Esophagus muscularis mucosa (tissue), 4 donors: ENCODE measurements around the gene CYP4F22.

Source experiments
- EP300 ChIP-seq: sonication (generic); formaldehyde crosslinking; IDR thresholded peaks from one replicate; pipeline ENCODE4 v1.6.1; 2017; ENCODE audit warnings: antibody characterized with exemption
- POLR2A ChIP-seq: fragments of 450-650 bp; IDR thresholded peaks from one replicate; pipeline ENCODE4 v1.6.1; 2017; ENCODE audit warnings: antibody characterized with exemption, moderate library complexity, mild to moderate bottlenecking, low read depth
- POLR2AphosphoS5 ChIP-seq, 2 donors: sonication (generic); formaldehyde crosslinking; IDR thresholded peaks; one replicate each; pipeline ENCODE4 v1.6.1; 2017; ENCODE audit warnings: antibody characterized with exemption in 2 of 2
- TF ChIP-seq, protein P1 (sequence below), 3 experiments: fragments of 200-600 bp in 2 of 3; fragments of 450-650 bp in 1 of 3; sonication (generic) in 2 of 3; IDR thresholded peaks; one replicate each; pipeline ENCODE4 v1.5.1; 2017 to 2019; ENCODE audit warnings: antibody characterized with exemption in 3 of 3, mild to moderate bottlenecking in 2 of 3, moderate library complexity in 1 of 3

DNA sequence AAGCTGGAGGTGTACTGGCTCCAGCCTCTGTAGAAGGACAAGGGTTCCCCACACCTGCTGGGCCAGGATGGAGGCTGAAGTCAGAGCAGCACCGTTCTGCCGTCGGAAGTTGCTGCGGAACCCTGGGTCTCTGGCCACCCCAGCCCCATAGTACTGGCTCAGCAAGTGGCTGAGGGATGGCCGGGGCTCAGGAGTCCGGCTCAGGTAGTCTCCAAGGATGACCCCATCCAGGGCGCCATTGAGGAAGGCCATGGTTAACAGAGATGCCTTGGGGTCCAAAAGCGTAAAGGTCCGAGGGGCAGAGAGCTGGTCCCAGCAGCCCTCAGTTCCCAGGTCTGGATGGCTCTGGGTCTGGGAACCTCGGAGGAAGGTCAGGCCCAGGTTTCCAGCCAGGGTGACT, 32.7 kb upstream of the CYP4F22 start:
- TF ChIP-seq, protein P1, sequence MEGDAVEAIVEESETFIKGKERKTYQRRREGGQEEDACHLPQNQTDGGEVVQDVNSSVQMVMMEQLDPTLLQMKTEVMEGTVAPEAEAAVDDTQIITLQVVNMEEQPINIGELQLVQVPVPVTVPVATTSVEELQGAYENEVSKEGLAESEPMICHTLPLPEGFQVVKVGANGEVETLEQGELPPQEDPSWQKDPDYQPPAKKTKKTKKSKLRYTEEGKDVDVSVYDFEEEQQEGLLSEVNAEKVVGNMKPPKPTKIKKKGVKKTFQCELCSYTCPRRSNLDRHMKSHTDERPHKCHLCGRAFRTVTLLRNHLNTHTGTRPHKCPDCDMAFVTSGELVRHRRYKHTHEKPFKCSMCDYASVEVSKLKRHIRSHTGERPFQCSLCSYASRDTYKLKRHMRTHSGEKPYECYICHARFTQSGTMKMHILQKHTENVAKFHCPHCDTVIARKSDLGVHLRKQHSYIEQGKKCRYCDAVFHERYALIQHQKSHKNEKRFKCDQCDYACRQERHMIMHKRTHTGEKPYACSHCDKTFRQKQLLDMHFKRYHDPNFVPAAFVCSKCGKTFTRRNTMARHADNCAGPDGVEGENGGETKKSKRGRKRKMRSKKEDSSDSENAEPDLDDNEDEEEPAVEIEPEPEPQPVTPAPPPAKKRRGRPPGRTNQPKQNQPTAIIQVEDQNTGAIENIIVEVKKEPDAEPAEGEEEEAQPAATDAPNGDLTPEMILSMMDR (IDR thresholded peaks at IDR 0.05): no peak
- TF ChIP-seq EP300 (no peak), POLR2A (no peak), POLR2AphosphoS5 (IDR thresholded peaks at IDR 0.05) (no peak)
